Effector memory CD4-positive, alpha-beta T cell (primary cell): ENCODE data around the gene DIAPH2.

ENCODE experiments used
- DNase-seq, 3 donors: peaks; one replicate each; pipeline ENCODE4 v3.0.0-alpha.2; 2020
- H3K27ac ChIP-seq: 2 replicates; pipeline ENCODE4 v1.7.0; 2013; ENCODE audit warnings: mild to moderate bottlenecking, low read length, moderate library complexity; ENCODE audit not compliant: insufficient read depth, poor library complexity, severe bottlenecking
- H3K27me3 ChIP-seq: replicated peaks from 2 replicates; pipeline ENCODE4 v1.7.0; 2013; ENCODE audit warnings: mild to moderate bottlenecking, low read length; ENCODE audit not compliant: insufficient read depth, control insufficient read depth, poor library complexity, severe bottlenecking
- H3K36me3 ChIP-seq: 2 replicates; pipeline ENCODE4 v1.7.0; 2013; ENCODE audit warnings: mild to moderate bottlenecking, low read length, moderate library complexity; ENCODE audit not compliant: control insufficient read depth, insufficient read depth
- H3K4me1 ChIP-seq: 2 replicates; pipeline ENCODE4 v1.7.0; 2013; ENCODE audit warnings: low read length, mild to moderate bottlenecking; ENCODE audit not compliant: control insufficient read depth, insufficient read depth, poor library complexity, severe bottlenecking
- H3K4me3 ChIP-seq: 2 replicates; pipeline ENCODE4 v1.7.0; 2013; ENCODE audit warnings: low read length, low read depth, mild to moderate bottlenecking; ENCODE audit not compliant: insufficient read depth, poor library complexity, severe bottlenecking
- H3K9me3 ChIP-seq: 2 replicates; pipeline ENCODE4 v1.7.0; 2013; ENCODE audit warnings: mild to moderate bottlenecking, low read length, moderate library complexity; ENCODE audit not compliant: control insufficient read depth

DIAPH2 gene

DNA sequence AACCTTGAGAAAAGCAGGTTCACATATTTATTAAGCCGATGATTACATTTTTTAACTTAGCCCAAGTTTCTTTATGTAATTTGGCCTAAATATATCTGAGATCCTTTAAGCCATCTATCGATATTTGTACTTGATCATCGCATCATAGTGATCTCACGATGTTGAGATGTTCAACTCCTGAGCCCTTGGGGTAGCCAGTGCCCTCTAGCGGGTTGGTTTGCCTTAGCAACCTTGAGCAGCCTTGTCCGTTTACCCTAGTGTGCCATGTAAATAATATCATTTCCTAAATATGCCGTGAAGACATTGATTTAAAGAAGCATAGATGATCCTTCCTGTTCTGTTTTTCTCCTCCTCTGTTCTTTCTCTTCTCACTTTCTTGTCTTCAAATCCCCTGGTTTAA is 631.3 kb downstream of the DIAPH2 start:
- H3K36me3 ChIP-seq: no peaks in the 10 kb centered on the region
- H3K9me3 ChIP-seq: no peaks in the 10 kb centered on the region
- no peaks in the 10 kb centered on the region for H3K4me1 ChIP-seq
- H3K27me3 ChIP-seq: no peaks in the 10 kb centered on the region
- no peak overlapping the region for H3K4me3 ChIP-seq
- no peak for DNase-seq
- H3K27ac ChIP-seq: no peak overlapping the region

DNA sequence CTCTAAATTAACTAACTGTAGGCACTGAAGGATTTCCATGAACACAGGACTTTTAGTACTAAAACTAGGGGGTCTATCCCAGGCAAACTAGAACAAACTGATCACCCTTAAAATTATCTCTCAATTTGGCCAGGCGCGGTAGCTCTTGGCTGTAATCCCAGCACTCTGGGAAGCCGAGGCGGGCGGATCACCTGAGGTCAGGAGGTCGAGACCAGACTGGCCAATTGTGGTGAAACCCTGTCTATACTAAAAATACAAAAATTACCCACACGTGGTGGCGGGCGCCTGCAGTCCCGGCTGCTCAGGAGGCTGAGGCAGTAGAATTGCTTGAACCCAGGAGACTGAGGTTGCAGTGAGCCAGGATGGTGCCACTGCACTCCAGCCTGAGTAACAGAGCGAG is 635.7 kb downstream of the DIAPH2 start:
- Histone ChIP-seq H3K4me3 (no peak overlapping the region), H3K4me1 (no peaks in the 10 kb centered on the region), H3K36me3 (no peaks in the 10 kb centered on the region), H3K27me3 (no peaks in the 10 kb centered on the region), H3K27ac (no peak overlapping the region), H3K9me3 (no peaks in the 10 kb centered on the region)
- DNase-seq: no peak

DNA sequence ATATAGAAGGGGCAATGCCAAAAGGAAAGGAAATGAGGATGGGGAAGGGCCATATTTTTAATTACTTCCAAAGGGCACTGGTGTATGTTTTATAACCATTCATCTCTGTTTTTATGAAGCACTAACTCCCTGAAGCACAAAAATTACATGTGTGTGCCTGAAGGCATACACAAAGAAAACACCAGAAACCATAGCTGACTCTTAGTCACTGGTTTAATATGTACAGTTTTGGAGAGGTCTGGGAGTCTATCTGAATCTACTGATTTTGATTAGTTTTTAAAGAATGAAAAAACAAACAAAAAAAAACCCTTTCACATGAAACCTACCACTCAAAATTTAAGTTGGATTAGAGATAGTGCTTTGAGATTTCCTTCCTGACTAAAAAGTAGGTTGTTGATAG is 637.8 kb downstream of the DIAPH2 start:
- no peak for DNase-seq
- no peaks in the 10 kb centered on the region for H3K4me1 ChIP-seq
- no peaks in the 10 kb centered on the region for H3K36me3 ChIP-seq
- H3K9me3 ChIP-seq: no peaks in the 10 kb centered on the region
- no peak overlapping the region for H3K27ac ChIP-seq
- no peaks in the 10 kb centered on the region for H3K27me3 ChIP-seq
- no peak overlapping the region for H3K4me3 ChIP-seq

DNA sequence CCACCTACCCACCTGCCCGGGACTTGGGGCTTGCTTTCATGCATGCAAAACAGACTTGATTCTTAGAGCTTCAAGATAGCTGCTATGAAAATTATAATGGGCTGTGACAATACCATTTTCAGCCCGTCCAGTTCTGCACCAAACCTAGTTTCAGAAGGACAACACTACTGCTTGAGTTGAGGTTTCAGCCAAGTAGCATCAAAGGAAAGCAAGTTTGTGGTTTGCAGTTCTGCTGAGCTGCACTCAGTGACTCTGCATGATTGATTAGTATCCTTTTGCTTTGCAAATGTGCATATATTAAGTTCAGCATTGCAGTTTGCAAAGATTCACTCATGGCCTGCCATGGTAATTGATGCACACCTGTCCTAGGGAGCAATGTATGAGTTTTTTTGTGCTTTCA is 641.8 kb downstream of the DIAPH2 start:
- H3K27ac ChIP-seq: no peak overlapping the region
- no peaks in the 10 kb centered on the region for H3K9me3 ChIP-seq
- no peaks in the 10 kb centered on the region for H3K36me3 ChIP-seq
- H3K4me1 ChIP-seq: no peaks in the 10 kb centered on the region
- DNase-seq: no peak
- H3K4me3 ChIP-seq: no peak overlapping the region
- no peaks in the 10 kb centered on the region for H3K27me3 ChIP-seq

DNA sequence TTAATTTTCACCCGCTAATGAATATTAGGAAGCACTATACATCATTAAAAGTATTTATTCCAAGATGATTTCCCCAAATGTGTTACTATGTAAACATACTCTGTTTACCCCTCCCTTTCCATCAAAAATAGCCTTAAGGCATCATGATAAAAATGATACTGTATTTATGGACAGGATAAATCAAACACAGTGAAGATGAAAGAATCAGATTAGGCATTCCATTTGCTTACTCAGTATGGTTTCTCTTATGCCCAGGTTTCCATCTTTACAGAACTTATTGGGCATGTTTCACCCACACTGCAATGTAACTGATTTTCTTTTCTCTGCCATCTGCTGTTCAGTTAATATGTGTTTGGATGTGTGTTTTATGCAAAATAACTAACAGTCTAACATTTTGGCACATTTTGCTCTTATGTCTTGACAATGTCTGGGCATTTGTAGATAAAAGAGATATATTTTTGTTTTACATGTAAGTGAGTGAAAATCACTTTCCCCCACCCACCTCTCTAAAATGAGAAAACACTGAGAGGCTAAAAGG is 644.3 kb downstream of the DIAPH2 start:
- Histone ChIP-seq H3K9me3 (no peaks in the 10 kb centered on the region), H3K4me1 (no peaks in the 10 kb centered on the region)

DNA sequence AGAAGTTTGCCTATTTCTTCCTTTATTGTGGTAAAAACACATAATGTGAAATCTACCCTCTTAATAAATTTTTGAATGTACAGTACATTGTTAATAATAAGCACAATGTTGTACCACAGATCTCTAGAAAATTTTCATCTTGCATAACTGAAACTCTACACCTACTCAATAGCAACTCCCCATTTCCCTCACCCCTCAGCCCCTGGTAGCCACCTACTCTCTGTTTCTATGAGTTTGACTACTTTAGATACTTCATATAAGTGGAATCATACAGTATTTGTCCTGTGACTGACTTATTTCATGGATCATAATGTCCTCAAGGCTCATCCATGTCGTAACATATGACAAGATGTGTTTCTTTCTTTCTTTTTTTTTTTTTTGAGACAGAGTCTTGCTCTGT is 645.5 kb downstream of the DIAPH2 start:
- no peak for DNase-seq
- Histone ChIP-seq H3K9me3 (no peaks in the 10 kb centered on the region), H3K4me3 (no peak overlapping the region), H3K4me1 (no peaks in the 10 kb centered on the region), H3K27me3 (no peaks in the 10 kb centered on the region), H3K27ac (no peak overlapping the region), H3K36me3 (no peaks in the 10 kb centered on the region)

More for the DNA sequence above, 644.3 kb downstream of the DIAPH2 start:
- no peak overlapping the region for H3K27ac ChIP-seq
- no peak for DNase-seq
- no peaks in the 10 kb centered on the region for H3K36me3 ChIP-seq
- no peak overlapping the region for H3K4me3 ChIP-seq
- no peaks in the 10 kb centered on the region for H3K27me3 ChIP-seq

DNA sequence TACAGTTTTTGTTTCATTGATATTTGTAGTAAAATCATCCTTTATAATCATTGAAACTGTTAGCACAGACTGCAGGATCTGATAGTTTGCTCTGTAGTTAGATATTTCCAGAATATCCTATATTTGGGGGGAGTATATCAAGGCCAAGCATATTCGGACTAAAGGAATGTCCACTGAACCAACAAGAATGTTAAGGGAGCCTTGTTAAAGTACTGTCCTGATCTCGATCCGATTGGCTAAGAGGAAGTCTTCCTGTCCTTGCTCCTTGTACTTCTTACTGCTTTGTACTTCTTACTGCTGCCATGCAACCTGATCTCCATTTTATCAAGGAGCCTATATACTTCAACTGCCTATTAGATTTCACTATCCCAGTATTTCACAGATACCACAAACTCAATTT is 648.3 kb downstream of the DIAPH2 start:
- no peak overlapping the region for H3K4me3 ChIP-seq

DNA sequence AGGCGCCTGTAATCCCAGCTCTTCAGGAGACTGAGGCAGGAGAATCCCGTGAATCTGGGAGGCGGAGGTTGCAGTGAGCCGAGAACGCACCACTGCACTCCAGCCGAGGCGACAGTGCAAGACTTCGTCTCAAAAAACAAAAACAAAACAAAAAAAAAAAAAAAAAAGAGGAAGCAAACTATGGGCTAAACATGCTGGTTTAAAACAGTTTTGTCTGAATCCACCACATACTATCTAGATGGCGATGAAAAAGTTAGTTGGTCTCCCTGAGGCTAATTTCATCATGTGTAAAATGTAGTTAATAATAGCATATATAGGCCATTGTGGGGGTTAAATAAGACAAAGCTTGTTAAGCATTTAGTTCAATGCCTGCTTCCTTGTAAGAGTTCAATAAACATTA is 650.2 kb downstream of the DIAPH2 start:
- Histone ChIP-seq H3K4me1 (no peaks in the 10 kb centered on the region), H3K36me3 (no peaks in the 10 kb centered on the region), H3K27me3 (no peaks in the 10 kb centered on the region), H3K27ac (no peak overlapping the region), H3K4me3 (no peak overlapping the region), H3K9me3 (no peaks in the 10 kb centered on the region)
- no peak for DNase-seq

More for the DNA sequence above, 648.3 kb downstream of the DIAPH2 start:
- H3K27me3 ChIP-seq: no peaks in the 10 kb centered on the region
- H3K9me3 ChIP-seq: no peaks in the 10 kb centered on the region
- H3K36me3 ChIP-seq: no peaks in the 10 kb centered on the region
- DNase-seq: no peak
- no peaks in the 10 kb centered on the region for H3K4me1 ChIP-seq
- no peak overlapping the region for H3K27ac ChIP-seq

DNA sequence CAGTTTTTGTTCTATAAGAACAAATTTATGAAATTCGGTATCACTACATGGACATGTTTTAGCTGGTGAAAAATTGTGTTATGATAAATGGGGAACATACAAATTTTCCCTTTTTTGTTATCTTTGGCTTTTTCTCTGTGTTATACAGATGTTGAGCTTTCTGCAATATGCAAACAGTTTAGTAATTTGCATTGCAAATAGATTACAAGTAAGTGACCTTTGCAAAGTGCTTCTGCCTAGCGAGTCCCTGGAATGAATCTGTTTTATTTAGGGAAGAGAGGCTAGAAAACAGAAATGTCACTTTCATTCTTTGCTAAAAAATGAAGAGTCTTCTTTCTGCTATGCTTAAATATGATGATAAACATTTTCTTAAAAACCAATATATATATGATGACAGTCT is 660.1 kb downstream of the DIAPH2 start:
- no peaks in the 10 kb centered on the region for H3K4me1 ChIP-seq
- no peak overlapping the region for H3K27ac ChIP-seq
- DNase-seq: no peak
- H3K36me3 ChIP-seq: no peaks in the 10 kb centered on the region
- no peaks in the 10 kb centered on the region for H3K9me3 ChIP-seq
- H3K27me3 ChIP-seq: no peaks in the 10 kb centered on the region
- no peak overlapping the region for H3K4me3 ChIP-seq

DNA sequence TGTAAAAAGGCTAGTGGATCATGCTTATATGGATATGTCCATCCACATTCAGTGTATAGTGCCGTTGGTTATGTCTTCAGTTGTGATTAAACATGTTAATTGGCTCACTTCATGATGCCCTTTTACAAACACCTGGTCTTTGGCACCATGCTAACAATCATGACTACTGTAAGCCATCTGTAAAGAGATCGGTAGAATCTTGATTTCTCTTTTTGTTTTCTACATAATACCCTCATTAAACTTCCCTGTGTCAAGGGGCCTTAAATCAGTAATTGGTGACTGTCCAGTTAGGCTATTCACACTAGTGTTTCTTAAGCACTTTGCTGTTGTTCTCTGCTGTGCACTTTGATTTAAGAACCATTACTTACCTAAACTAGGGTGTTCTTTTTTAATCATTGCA is 674.3 kb downstream of the DIAPH2 start:
- no peak overlapping the region for H3K4me3 ChIP-seq
- H3K4me1 ChIP-seq: no peaks in the 10 kb centered on the region
- H3K27me3 ChIP-seq: no peaks in the 10 kb centered on the region
- H3K27ac ChIP-seq: no peak overlapping the region
- no peak for DNase-seq
- H3K9me3 ChIP-seq: no peaks in the 10 kb centered on the region
- no peaks in the 10 kb centered on the region for H3K36me3 ChIP-seq

DNA sequence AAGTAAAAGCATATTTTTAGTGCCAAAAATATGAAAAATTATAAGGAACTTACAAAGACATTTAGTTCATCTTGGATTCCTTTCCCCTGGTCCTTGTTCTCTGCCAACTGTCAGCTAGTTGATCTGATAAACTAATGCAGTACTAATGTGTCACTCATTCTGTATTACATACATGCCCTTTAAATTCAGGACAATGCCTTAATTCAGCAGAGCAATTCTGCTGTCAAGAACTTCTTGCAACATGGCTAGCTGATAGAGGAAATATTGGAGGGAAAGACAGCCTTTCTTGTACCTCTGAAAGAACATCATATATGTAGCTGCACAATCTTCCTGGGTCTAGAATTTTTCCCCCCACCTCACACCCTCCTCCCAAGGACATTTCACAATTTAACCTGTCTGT is 679.2 kb downstream of the DIAPH2 start:
- Histone ChIP-seq H3K36me3 (no peaks in the 10 kb centered on the region), H3K27ac (no peak overlapping the region), H3K27me3 (no peaks in the 10 kb centered on the region), H3K9me3 (no peaks in the 10 kb centered on the region), H3K4me1 (no peaks in the 10 kb centered on the region), H3K4me3 (no peak overlapping the region)
- no peak for DNase-seq
